HEK293T (cell line): Measurements from ENCODE around the gene LMCD1.

Experiments used
- BHLHE40 ChIP-seq: fragments of 450-650 bp; IDR thresholded peaks from 2 replicates; pipeline ENCODE4 v1.6.1; 2016; ENCODE audit warnings: mild to moderate bottlenecking, moderate library complexity, borderline replicate concordance
- FOXK2 ChIP-seq: fragments of 450-650 bp; IDR thresholded peaks from 2 replicates; pipeline ENCODE4 v1.6.1; 2016; ENCODE audit warnings: mild to moderate bottlenecking
- L3MBTL2 ChIP-seq: fragments of 450-650 bp; conservative IDR thresholded peaks from 2 replicates; pipeline ENCODE4 v1.6.1; 2016; ENCODE audit warnings: mild to moderate bottlenecking
- LEF1 ChIP-seq: fragments of 450-650 bp; IDR thresholded peaks from 2 replicates; pipeline ENCODE4 v1.6.1; 2017; ENCODE audit warnings: mild to moderate bottlenecking, borderline replicate concordance
- NFRKB ChIP-seq: fragments of 450-650 bp; IDR thresholded peaks from 2 replicates; pipeline ENCODE4 v1.6.1; 2016; ENCODE audit warnings: mild to moderate bottlenecking, moderate library complexity
- SP1 ChIP-seq: fragments of 450-650 bp; IDR thresholded peaks from 2 replicates; pipeline ENCODE4 v1.6.1; 2017

DNA sequence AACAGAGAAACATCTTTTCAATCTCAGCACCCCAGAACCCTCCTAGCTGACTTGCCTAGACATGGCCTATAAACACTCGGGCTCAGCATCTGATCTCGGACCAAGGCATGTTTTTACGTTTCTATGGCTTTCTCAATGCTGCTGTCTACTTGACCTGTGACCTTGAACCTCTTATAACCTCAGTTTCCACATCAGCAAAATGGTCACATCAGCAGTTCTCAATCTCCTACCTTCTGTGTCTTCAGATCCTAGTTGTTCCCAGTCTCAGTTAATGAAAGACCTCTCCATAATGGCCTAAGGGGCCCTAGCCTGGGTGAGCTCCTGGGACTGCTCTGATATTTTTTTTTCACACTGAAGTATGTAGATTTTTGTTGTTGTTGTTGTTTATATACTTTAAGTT, 103.4 kb downstream of the LMCD1 start:
- no peak for TF ChIP-seq LEF1
- TF ChIP-seq L3MBTL2, result no peak
- TF ChIP-seq BHLHE40, result no peak
- no peak for TF ChIP-seq SP1
- TF ChIP-seq NFRKB, result no peak
- TF ChIP-seq FOXK2, result no peak
